Measurements from ENCODE around the gene UQCR10.

The UQCR10 gene

DNA sequence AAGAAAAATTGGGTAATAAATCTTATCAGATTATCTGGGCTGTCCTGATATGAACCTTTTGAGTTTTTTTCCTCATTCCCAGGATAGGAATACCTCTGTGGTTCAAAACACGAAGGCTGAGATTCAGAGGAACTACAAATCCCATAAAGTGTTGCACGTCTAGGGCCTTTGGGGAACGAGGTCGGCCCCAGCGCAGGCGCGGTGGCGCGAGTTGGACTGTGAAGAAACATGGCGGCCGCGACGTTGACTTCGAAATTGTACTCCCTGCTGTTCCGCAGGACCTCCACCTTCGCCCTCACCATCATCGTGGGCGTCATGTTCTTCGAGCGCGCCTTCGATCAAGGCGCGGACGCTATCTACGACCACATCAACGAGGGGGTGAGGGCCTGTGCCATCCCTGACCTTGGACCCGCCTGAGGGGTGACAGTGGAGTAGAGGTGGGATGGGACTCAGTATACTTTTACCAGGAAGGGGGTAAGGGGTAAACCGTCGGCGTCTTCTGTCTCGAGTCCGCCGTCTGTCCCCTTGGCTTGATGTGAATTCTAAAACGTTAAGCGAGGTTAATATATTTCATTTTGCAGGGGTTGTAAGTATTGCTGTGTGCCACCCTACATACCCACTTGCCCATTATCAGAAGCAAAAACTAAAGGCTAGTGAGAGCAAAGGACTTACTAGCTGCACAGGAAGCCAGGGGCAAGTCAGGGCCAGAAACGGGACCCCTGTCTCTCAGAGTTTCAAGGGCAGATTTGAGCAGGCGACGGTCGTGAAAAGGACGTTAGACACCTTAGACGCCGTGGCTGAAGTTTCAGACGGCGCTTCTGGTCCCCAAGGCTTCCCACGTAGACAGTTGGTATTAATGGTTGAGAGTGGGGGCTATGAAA, at the start of gene UQCR10:
UQCR10 (plus strand) TSS at position 199 of the 881 bp plus-strand sequence; CDS start at position 229, 30 bp downstream.
- DNase-seq (ENCODE audit: low read depth), result peak; percentile 86

DNA sequence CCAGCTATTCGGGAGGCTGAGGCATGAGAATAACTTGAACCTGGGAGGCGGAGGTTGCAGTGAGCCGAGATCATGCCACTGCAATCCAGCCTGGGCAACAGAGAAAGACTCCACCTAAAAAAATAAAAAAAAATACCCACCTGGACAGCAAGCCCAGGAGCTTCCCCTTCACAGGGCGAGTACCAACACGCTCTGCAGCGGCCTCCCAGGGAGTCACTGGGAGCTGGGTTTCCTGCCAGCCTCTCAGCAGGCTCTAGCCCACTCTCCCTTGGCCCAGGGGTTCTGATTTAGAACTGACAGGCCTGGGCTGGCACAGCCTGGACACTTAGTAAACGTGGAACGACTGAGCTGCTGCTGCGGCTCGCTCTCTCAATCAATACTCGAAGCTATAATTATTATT, 49.4 kb upstream of the UQCR10 start:
- no peak for DNase-seq (ENCODE audit: low read depth)

GRCh38 chr22:29718949-29719898, 47.9 kb upstream of the UQCR10 start:
- no peak for DNase-seq (ENCODE audit: low read depth)

- DNase-seq (ENCODE audit: low read depth), result no peak
These were observed 47.1 kb upstream of the UQCR10 start, which contains the start of gene CABP7 for GRCh38 chr22:29719899-29720645. CABP7 (plus strand) TSS chr22:29720003; CDS start chr22:29720425, 422 bp downstream.

- no peak for DNase-seq (ENCODE audit: low read depth)
These were observed 46.3 kb upstream of the UQCR10 start for GRCh38 chr22:29720811-29721323.

DNA sequence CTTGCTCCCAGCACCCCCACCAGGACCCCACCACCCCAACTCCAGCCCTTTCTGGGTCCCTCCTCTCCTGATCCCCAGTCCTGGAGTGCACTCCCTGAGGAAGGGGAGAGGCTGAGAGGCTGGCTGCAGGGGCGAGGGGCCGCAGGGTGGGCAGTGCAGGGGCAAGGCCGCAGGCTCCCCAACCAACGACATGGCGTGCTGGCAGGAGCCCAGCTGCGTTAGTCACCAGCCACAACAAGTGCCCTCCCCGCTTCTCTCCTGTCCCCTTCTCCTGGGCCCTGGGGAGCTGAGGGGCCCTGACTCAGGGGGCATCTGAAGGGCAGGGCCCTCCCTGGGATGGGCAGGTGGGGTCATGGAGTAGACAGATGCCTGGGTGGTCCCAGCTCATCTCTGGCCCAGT, 45.0 kb upstream of the UQCR10 start:
- DNase-seq (ENCODE audit: low read depth), result no peak

- no peak for DNase-seq (ENCODE audit: low read depth)
These were observed 44.6 kb upstream of the UQCR10 start for GRCh38 chr22:29722587-29722986.

- no peak for DNase-seq (ENCODE audit: low read depth)
These were observed 43.4 kb upstream of the UQCR10 start for GRCh38 chr22:29723766-29724165.

- DNase-seq (ENCODE audit: low read depth), result no peak
These were observed 42.3 kb upstream of the UQCR10 start for GRCh38 chr22:29724843-29725242.

- no peak for DNase-seq (ENCODE audit: low read depth)
These were observed 41.1 kb upstream of the UQCR10 start for GRCh38 chr22:29726106-29726505.

- no peak for DNase-seq (ENCODE audit: low read depth)
These were observed 40.5 kb upstream of the UQCR10 start for GRCh38 chr22:29726512-29727130.

DNA sequence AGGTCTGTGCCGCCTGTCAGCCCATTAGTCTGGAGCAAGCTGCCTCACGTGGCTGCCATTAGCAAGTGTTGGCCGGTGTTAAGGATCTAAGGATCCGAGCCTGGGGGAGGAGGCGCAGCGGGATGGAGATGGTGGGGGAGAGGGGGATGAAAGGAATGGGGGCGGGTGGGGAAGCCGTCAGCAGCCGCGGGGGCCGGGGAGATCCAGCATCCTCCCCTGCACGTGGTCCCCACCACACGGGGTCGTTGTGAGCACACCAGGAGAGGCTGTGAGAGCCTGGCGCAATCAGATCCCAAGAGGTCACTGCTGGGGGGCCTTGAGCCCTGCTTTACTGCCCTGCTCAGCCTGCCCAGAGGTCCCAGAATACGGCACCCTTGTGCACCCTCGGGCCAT, 40.0 kb upstream of the UQCR10 start:
- no peak for DNase-seq (ENCODE audit: low read depth)

DNA sequence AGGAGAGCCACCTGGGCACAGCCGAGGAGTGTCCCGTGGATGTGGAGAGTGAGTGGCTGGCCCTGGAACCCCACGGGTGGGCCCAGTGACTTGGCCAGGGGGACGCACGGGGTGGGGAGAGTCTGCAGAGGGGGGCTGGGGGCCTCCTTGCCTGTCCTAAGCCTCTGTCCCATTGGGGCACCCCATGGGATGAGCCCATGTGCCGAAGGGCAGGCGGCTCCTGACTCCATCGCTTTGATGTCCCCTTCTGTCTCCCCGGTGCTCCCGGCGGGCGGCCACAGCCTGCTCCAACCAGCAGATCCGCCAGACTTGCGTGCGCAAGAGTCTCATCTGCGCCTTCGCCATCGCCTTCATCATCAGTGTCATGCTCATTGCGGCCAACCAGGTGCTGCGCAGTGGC, 38.0 kb upstream of the UQCR10 start:
- DNase-seq (ENCODE audit: low read depth), result no peak

DNA sequence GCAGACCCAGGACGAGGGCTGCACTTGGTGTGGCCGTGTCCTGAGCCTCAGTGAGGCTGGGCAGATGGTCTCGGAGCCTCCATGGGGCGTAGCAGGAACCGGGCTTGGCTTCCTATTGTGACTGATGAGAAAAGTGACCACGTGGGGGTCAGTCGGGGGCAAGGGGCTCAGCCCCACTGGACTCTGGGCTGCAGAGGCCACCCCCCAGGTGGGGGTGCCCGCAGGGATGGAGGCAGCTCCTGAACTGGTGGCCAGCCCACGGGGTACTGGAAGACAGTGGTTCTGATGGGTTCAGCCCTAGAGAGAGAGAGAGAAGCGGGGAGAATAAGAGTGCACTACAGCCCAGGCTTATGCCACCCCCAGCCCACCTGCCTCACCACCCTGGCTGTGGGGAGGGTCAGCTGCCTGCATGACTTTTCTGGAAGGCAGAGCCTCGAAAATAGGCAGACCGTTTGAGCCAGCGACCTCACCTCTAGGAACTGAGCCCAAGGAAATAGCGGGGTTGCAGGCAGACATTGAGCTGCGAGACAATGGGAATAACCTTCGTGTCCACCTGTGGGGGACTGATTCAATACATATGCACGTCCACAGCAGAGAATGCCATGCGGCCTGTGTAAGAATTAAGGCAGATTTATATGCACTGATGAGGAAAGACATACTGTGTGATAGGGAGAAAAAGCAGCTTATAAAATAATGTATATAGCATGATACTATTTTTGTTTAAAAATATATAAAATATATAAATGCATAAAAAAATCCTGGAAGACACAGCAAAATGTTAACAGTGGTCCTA, 35.9 kb upstream of the UQCR10 start:
- no peak for DNase-seq (ENCODE audit: low read depth)

GRCh38 chr22:29732883-29733282, 34.3 kb upstream of the UQCR10 start:
- DNase-seq (ENCODE audit: low read depth), result no peak

GRCh38 chr22:29733362-29734201, 33.6 kb upstream of the UQCR10 start:
- DNase-seq (ENCODE audit: low read depth), result no peak

DNA sequence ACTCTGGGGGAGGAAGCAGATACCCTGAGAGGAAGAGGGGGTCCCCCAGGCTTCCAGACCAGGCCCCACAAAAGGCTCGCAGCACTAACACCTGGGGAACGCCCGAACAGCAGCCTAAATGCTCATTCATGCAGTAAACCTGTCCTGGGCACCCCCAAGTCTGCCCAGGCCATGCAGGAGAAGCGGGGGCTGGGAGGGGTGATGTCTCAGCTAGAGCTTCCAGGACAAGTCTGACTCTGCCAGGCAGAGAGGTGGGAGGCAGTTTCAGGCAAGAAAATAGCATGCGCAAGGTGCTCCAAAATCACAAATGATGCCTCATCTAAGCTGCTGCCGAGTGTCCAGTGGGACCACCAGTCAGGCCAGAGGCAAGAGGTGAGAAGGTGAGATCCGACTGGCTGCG, 32.8 kb upstream of the UQCR10 start:
- DNase-seq (ENCODE audit: low read depth), result no peak

GRCh38 chr22:29734838-29735237, 32.3 kb upstream of the UQCR10 start:
- DNase-seq (ENCODE audit: low read depth), result no peak

DNA sequence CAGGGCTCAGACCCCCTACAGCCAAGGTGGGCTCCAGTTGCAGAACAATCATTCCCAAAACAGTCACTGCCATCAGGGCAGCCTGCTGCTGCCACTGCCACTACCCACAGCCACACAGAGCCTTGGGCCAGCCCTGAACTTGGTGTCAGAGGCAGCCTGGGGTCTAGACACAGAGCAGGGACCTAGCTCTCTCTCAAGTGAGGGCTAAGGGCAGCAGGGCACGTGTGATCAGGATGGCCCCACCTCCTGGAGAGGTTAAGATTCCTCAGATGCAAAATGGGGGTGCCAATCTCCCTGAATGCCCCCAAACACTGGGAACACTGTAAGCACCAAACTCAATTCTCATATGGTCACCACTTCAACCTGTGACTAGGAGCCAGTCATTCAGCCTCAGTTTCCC, 31.8 kb upstream of the UQCR10 start:
- no peak for DNase-seq (ENCODE audit: low read depth)

Measured in T-helper 22 cell (primary cell).